Measurements from ENCODE around the gene HEATR3. TPM values are rescaled to one million over a fixed set of nuclear protein-coding genes. Genes with fewer than 3 reads are reported as not detected.

Gene HEATR3, protein sequence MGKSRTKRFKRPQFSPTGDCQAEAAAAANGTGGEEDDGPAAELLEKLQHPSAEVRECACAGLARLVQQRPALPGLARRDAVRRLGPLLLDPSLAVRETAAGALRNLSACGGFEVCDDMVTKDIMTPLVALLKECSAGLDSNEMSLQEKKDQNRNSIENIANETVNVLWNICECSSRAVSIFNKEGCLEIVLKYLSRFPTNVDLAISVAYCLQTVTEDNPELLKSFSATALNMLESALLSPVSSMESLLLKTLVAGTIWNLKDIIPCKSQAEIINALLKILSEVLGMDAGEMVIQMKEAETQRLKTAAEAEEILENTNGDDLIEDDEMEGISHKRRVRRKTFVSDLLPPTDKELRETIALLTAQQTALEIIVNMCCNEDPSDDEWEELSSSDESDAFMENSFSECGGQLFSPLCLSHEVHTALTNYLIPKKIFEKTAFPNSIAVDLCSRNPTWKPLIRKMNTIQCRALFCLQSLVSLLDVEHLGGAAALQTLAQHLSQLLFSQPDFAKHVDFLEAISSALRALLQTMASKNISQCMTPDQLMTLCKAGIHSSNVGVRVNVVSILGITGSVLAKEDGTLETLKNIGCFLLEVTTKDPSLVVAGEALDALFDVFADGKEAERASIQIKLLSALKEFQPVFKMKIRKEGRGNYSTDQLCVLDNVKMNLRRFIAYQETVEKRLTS
- total RNA-seq (ENCODE audit: low replicate concordance): 11.1 and 18.9 TPM in 2 replicates

DNA sequence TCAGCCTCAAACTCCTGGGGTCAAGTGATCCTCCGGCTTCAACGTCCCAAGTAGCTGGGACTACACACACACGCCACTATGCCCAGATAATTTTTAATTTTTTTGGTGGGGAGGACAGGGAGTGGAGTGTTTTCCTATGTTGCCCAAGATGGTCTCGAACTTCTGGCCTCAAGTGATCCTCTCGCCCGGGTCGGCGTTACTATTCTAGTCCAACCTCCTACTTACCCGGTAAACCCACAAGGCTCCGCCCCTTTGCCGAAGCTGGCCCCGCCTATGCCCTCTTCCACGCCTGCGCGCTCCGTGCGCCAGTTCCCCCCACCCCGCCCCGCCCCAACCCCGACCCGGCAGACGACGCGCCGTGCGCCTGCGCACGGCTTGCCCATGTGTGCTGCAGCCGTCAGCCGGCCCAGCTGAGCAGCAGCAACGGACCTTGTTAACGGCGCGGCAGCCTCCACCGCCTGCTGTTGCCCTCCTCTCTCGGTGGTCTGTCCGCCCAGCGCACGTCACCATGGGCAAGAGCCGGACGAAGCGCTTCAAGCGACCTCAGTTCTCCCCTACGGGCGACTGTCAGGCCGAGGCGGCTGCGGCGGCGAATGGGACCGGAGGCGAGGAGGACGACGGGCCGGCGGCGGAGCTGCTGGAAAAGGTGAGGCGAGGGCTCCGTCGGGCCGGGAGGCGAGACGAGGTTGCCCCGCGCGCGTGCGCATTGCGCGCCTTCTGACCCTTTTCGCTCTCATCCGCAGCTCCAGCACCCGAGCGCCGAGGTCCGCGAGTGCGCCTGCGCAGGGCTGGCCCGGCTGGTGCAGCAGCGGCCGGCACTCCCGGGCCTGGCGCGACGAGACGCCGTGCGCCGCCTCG is at the start of gene HEATR3:
HEATR3 (plus strand) TSS at position 347 of the 858 bp plus-strand sequence; CDS start at position 509, 162 bp downstream.

DNA sequence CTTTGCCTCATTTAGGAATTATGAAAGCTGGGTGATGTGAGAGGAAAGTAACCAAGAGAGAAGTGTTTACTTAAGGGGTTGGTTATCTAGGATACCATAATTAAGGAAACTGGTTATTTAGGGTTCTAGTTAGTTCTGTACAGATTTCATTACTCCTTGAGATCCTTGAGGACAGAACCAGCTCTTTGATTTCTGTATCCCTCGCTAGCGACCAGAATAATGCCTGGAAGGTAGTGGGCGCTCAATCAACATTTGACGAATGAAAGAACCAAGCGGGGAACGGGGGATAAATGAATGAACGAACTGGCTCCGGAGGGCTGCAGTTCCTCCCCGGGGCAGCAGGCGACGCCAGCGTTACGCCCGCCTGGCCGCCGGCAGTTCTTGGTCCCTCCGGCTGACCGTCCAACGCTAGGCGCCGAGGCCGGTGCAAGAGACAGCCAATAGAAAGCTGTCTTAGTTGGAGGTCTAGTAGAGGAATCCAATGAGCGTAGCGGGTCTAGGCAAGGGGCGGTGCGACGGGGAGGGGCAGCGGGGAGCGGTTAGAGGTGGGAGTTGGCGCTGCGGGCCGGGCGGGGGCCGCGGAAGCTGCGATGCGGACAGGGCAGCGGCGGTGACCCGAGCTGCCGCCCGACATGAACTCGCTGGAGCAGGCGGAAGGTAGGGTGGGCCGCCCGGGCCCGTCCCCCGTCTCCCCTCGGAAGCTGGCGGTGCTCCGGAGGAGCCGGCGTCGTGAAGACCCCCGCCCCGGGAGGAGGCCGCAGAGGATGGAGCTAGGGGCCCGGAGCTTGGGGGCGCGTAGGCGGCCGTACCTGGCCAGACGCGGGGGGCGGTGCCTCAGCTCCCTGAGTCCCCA is 40.9 kb upstream of the HEATR3 start, which contains the start of gene CNEP1R1:
CNEP1R1 (plus strand) TSS at position 542 of the 853 bp plus-strand sequence; CDS start at position 633, 91 bp downstream.

DNA sequence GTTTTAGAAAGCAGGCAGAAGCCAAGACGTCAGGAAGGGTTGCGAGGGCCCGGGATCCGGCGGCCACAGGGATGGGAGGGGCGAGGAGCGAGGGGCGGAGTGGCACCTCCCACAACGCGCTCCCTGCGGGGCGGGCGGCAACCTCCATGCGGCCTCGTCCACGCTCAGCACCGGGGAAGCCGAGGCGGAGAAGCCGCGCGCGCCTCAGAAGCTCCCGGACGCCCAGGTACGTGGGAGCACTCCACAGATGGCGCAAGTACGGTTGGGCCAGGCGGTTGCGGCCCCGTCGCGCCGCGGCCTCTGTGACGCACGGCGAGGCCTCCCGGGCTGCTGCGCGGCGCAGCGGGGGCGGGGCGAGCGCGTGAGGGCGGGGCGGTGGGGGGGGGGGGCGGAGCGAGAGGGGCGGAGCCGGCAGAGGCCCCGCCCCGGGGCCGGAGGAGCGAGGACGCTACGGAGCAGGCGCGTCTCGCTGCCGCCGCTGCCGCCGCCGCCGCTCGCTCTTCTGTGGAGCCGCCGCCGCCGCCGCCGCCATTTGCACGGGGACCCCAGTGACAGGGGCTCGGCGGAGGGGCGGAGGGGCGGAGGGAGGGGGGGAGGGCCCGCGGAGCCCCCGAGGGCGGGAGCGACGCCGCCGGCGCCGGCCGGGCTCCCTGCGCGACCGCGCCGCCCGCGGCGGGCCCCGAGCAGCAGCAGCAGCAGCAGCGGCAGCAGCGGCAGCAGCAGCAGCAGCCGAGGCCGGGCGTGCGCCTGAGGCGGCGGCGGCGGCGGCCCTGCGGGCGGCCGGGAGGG is 87.2 kb downstream of the HEATR3 start, which contains the start of gene TENT4B:
TENT4B (plus strand) TSS at position 500 of the 789 bp plus-strand sequence. CDS start 316 bp downstream, outside the sequence.

Other genes with a start within 250 kb of the HEATR3 start
- 1.4 and 2.3 TPM in 2 replicates for gene ZNF423, start 209.9 kb upstream of the HEATR3 start, total RNA-seq (ENCODE audit: low replicate concordance)
- gene CNEP1R1, start 40.7 kb upstream of the HEATR3 start, total RNA-seq (ENCODE audit: low replicate concordance): 22.5 and 26.9 TPM in 2 replicates
- 5.6 and 8.1 TPM in 2 replicates for gene TENT4B, start 87.3 kb downstream of the HEATR3 start, total RNA-seq (ENCODE audit: low replicate concordance)
- 46.2 and 113 TPM in 2 replicates for gene ADCY7, start 200.6 kb downstream of the HEATR3 start, total RNA-seq (ENCODE audit: low replicate concordance)